ENCODE results near the gene CRABP1.

GRCh38 chr15:78338781-78339180 is 1.4 kb upstream of the CRABP1 start:
- TF ChIP-seq FOXM1 (IDR thresholded peaks at IDR 0.05; ENCODE audit: borderline replicate concordance) (no peak), NFRKB (IDR thresholded peaks at IDR 0.05) (no peak), TARDBP (IDR thresholded peaks at IDR 0.05) (no peak), L3MBTL2 (conservative IDR thresholded peaks at IDR 0.05) (no peak), ARNT (IDR thresholded peaks at IDR 0.05) (no peak), FOXA1 (IDR thresholded peaks at IDR 0.05) (no peak), BHLHE40 (IDR thresholded peaks at IDR 0.05; ENCODE audit: borderline replicate concordance) (no peak), SUZ12 (IDR thresholded peaks at IDR 0.05) (no peak), SP1 (IDR thresholded peaks at IDR 0.05) (no peak), HDGF (IDR thresholded peaks at IDR 0.05; ENCODE audit: borderline replicate concordance) (no peak), LEF1 (IDR thresholded peaks at IDR 0.05; ENCODE audit: borderline replicate concordance) (no peak), ZNF384 (IDR thresholded peaks at IDR 0.05) (no peak), ELF4 (IDR thresholded peaks at IDR 0.05) (no peak)
- TF ChIP-seq, protein P1, sequence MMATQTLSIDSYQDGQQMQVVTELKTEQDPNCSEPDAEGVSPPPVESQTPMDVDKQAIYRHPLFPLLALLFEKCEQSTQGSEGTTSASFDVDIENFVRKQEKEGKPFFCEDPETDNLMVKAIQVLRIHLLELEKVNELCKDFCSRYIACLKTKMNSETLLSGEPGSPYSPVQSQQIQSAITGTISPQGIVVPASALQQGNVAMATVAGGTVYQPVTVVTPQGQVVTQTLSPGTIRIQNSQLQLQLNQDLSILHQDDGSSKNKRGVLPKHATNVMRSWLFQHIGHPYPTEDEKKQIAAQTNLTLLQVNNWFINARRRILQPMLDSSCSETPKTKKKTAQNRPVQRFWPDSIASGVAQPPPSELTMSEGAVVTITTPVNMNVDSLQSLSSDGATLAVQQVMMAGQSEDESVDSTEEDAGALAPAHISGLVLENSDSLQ (IDR thresholded peaks at IDR 0.05): no peak
